Retinal pigment epithelial cell (primary cell): ENCODE measurements around the gene ZNF490.

Experiments used
- DNase-seq: peaks from one replicate; pipeline ENCODE4 v3.0.0-alpha.2; 2010; ENCODE audit warnings: low read depth
- H3K4me3 ChIP-seq: 2 replicates; pipeline ENCODE4 v1.5.1; 2011; ENCODE audit warnings: mild to moderate bottlenecking, low read length, control low read depth, moderate library complexity
- TF ChIP-seq, protein P1 (sequence below): conservative IDR thresholded peaks from 2 replicates; pipeline ENCODE4 v1.5.1; 2011; ENCODE audit warnings: low read depth, low read length, control low read depth, inconsistent platforms

Gene ZNF490

DNA sequence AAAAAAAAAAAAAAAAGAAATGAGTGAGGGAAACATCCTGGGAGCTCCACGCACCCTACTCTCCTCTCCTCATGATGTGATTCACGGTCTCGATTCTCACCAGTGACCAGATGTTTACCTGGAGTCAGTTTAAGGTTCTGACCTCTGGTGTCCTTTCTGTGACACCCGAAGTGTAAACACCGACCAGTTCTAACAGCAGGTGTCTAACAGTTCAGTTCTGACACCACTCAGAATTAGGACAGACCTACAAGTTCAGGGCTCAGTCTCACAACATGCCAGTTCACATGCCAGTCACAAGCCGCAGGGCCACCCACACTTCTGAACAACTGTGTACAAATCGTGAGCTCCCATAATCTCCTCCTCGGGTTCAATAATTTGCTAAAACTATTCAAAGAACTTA, 65.3 kb downstream of the ZNF490 start:
- TF ChIP-seq, protein P1, sequence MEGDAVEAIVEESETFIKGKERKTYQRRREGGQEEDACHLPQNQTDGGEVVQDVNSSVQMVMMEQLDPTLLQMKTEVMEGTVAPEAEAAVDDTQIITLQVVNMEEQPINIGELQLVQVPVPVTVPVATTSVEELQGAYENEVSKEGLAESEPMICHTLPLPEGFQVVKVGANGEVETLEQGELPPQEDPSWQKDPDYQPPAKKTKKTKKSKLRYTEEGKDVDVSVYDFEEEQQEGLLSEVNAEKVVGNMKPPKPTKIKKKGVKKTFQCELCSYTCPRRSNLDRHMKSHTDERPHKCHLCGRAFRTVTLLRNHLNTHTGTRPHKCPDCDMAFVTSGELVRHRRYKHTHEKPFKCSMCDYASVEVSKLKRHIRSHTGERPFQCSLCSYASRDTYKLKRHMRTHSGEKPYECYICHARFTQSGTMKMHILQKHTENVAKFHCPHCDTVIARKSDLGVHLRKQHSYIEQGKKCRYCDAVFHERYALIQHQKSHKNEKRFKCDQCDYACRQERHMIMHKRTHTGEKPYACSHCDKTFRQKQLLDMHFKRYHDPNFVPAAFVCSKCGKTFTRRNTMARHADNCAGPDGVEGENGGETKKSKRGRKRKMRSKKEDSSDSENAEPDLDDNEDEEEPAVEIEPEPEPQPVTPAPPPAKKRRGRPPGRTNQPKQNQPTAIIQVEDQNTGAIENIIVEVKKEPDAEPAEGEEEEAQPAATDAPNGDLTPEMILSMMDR = no peak
- H3K4me3 ChIP-seq = no peak overlapping the region
- DNase-seq = peak; percentile 15

- TF ChIP-seq, protein P1 = no peak
- DNase-seq = peak; percentile 20
Measured at GRCh38 chr19:12544401-12544876, 66.2 kb downstream of the ZNF490 start.

DNA sequence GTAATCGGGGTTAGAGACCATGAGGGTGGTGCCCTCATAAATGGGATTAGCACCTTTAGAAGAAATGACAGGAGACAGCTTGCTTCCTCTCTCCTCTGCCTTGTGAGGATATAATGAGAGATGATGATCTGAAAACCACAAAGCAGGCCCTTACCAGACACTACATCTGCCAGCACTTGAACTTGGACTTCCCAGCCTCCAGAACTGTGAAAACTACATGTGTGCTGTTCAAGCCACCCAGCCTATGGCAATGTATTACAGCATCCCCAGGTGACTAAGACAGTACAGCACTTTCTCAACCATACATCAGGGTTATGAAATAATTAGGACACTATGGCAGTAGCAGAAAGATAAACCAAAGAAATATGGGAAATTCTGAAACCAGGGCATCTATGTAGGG, 66.8 kb downstream of the ZNF490 start:
- no peak overlapping the region for H3K4me3 ChIP-seq
- DNase-seq = no peak
- TF ChIP-seq, protein P1 = no peak

More at GRCh38 chr19:12544401-12544876, 66.2 kb downstream of the ZNF490 start:
- H3K4me3 ChIP-seq = no peak overlapping the region
